ENCODE measurements around the gene FAM53B.

The FAM53B gene

GRCh38 chr10:124622866-124623536 lies 121.2 kb downstream of the FAM53B start:
- H3K4me2 ChIP-seq = peak overlapping the region; percentile 96
- H4K20me1 ChIP-seq = peaks cover 100% of the 10 kb centered on the region
- no peak for TF ChIP-seq Cebpa-rat (IDR thresholded peaks at IDR 0.05)
- peaks cover 41% of the 10 kb centered on the region for H3K27me3 ChIP-seq
- H3K9me3 ChIP-seq = no peaks in the 10 kb centered on the region
- H3K9ac ChIP-seq = no peak overlapping the region
- no peak overlapping the region for H3K4me3 ChIP-seq
- H3K36me3 ChIP-seq = peaks cover 6% of the 10 kb centered on the region; the same call in 1 of the 2 replicates
- peaks cover 100% of the 10 kb centered on the region for H3K4me1 ChIP-seq
- H3K27ac ChIP-seq = peak overlapping the region; percentile 21; the same call in 1 of the 2 replicates

- no peaks in the 10 kb centered on the region for H3K9me3 ChIP-seq
- peaks cover 100% of the 10 kb centered on the region for H4K20me1 ChIP-seq
- peak overlapping the region; percentile 21; the same call in 1 of the 2 replicates for H3K27ac ChIP-seq
- peak overlapping the region; percentile 15; the same call in 1 of the 2 replicates for H3K4me3 ChIP-seq
- H3K36me3 ChIP-seq = peaks cover 6% of the 10 kb centered on the region; the same call in 1 of the 2 replicates
- no peak for TF ChIP-seq Cebpa-rat (IDR thresholded peaks at IDR 0.05)
- H3K4me2 ChIP-seq = peak overlapping the region; percentile 96
- H3K9ac ChIP-seq = peak overlapping the region; percentile 43
- H3K4me1 ChIP-seq = peaks cover 100% of the 10 kb centered on the region
- H3K27me3 ChIP-seq = peaks cover 41% of the 10 kb centered on the region
These were observed 122.0 kb downstream of the FAM53B start for GRCh38 chr10:124622158-124622557.

GRCh38 chr10:124621637-124622036 lies 122.5 kb downstream of the FAM53B start:
- peaks cover 6% of the 10 kb centered on the region; the same call in 1 of the 2 replicates for H3K36me3 ChIP-seq
- H3K27ac ChIP-seq = no peak overlapping the region
- H3K4me1 ChIP-seq = peaks cover 100% of the 10 kb centered on the region
- H3K9me3 ChIP-seq = no peaks in the 10 kb centered on the region
- H3K27me3 ChIP-seq = peaks cover 41% of the 10 kb centered on the region
- H3K4me3 ChIP-seq = no peak overlapping the region
- no peak for TF ChIP-seq Cebpa-rat (IDR thresholded peaks at IDR 0.05)
- H4K20me1 ChIP-seq = peaks cover 100% of the 10 kb centered on the region
- peak overlapping the region; percentile 96 for H3K4me2 ChIP-seq
- H3K9ac ChIP-seq = peak overlapping the region; percentile 43; the same call in 1 of the 2 replicates

- no peak for TF ChIP-seq Cebpa-rat (IDR thresholded peaks at IDR 0.05)
- no peaks in the 10 kb centered on the region for H3K9me3 ChIP-seq
- H3K27ac ChIP-seq = no peak overlapping the region
- peak overlapping the region; percentile 36; the same call in 1 of the 2 replicates for H3K4me3 ChIP-seq
- peak overlapping the region; percentile 11; the same call in 1 of the 2 replicates for H3K9ac ChIP-seq
- peaks cover 100% of the 10 kb centered on the region for H4K20me1 ChIP-seq
- peaks cover 100% of the 10 kb centered on the region for H3K4me1 ChIP-seq
- H3K4me2 ChIP-seq = peak overlapping the region; percentile 96
- peaks cover 30% of the 10 kb centered on the region for H3K27me3 ChIP-seq
- peaks cover 6% of the 10 kb centered on the region; the same call in 1 of the 2 replicates for H3K36me3 ChIP-seq
These were observed 124.2 kb downstream of the FAM53B start for GRCh38 chr10:124619802-124620490.

GRCh38 chr10:124619195-124619594 lies 125.0 kb downstream of the FAM53B start:
- Histone ChIP-seq H3K4me1 (peaks cover 100% of the 10 kb centered on the region), H3K9ac (no peak overlapping the region), H3K27ac (peak overlapping the region; percentile 23; the same call in 1 of the 2 replicates), H3K4me3 (peak overlapping the region; percentile 40), H3K4me2 (peak overlapping the region; percentile 96), H3K9me3 (no peaks in the 10 kb centered on the region), H3K36me3 (peaks cover 6% of the 10 kb centered on the region; the same call in 1 of the 2 replicates), H3K27me3 (peaks cover 22% of the 10 kb centered on the region), H4K20me1 (peaks cover 100% of the 10 kb centered on the region)
- TF ChIP-seq Cebpa-rat (IDR thresholded peaks at IDR 0.05) = no peak

- peaks cover 6% of the 10 kb centered on the region; the same call in 1 of the 2 replicates for H3K36me3 ChIP-seq
- H3K4me3 ChIP-seq = peak overlapping the region; percentile 40
- peaks cover 16% of the 10 kb centered on the region for H3K27me3 ChIP-seq
- TF ChIP-seq Cebpa-rat (IDR thresholded peaks at IDR 0.05) = no peak
- peak overlapping the region; percentile 96 for H3K4me2 ChIP-seq
- H3K4me1 ChIP-seq = peaks cover 100% of the 10 kb centered on the region
- H3K9me3 ChIP-seq = no peaks in the 10 kb centered on the region
- H4K20me1 ChIP-seq = peaks cover 100% of the 10 kb centered on the region
- peak overlapping the region; percentile 23; the same call in 1 of the 2 replicates for H3K27ac ChIP-seq
- H3K9ac ChIP-seq = peak overlapping the region; percentile 55
These were observed 125.6 kb downstream of the FAM53B start for GRCh38 chr10:124618470-124619073.

- peak overlapping the region; percentile 60 for H3K27ac ChIP-seq
- H3K4me3 ChIP-seq = no peak overlapping the region
- TF ChIP-seq Cebpa-rat (IDR thresholded peaks at IDR 0.05) = no peak
- H3K4me1 ChIP-seq = peaks cover 100% of the 10 kb centered on the region
- peaks cover 98% of the 10 kb centered on the region for H4K20me1 ChIP-seq
- no peaks in the 10 kb centered on the region for H3K9me3 ChIP-seq
- H3K9ac ChIP-seq = peak overlapping the region; percentile 55; the same call in 1 of the 2 replicates
- peak overlapping the region; percentile 96 for H3K4me2 ChIP-seq
- no peaks in the 10 kb centered on the region; the same call in 1 of the 2 replicates for H3K27me3 ChIP-seq
- no peaks in the 10 kb centered on the region for H3K36me3 ChIP-seq
These were observed 127.4 kb downstream of the FAM53B start for GRCh38 chr10:124616836-124617130.

- H3K4me2 ChIP-seq = peak overlapping the region; percentile 96
- H3K4me1 ChIP-seq = peaks cover 100% of the 10 kb centered on the region
- peak overlapping the region; percentile 34; the same call in 1 of the 2 replicates for H3K9ac ChIP-seq
- H3K27me3 ChIP-seq = no peaks in the 10 kb centered on the region
- H3K4me3 ChIP-seq = no peak overlapping the region
- peak overlapping the region; percentile 60 for H3K27ac ChIP-seq
- no peaks in the 10 kb centered on the region for H3K36me3 ChIP-seq
- no peaks in the 10 kb centered on the region for H3K9me3 ChIP-seq
- TF ChIP-seq Cebpa-rat (IDR thresholded peaks at IDR 0.05) = no peak
- peaks cover 98% of the 10 kb centered on the region for H4K20me1 ChIP-seq
These were observed 127.9 kb downstream of the FAM53B start for GRCh38 chr10:124616040-124616835.

- H3K4me2 ChIP-seq = peak overlapping the region; percentile 96
- H3K9me3 ChIP-seq = no peaks in the 10 kb centered on the region
- H3K27me3 ChIP-seq = no peaks in the 10 kb centered on the region
- H3K36me3 ChIP-seq = no peaks in the 10 kb centered on the region
- peaks cover 89% of the 10 kb centered on the region for H4K20me1 ChIP-seq
- peak overlapping the region; percentile 1; the same call in 1 of the 2 replicates for H3K27ac ChIP-seq
- no peak overlapping the region for H3K4me3 ChIP-seq
- H3K9ac ChIP-seq = no peak overlapping the region
- TF ChIP-seq Cebpa-rat (IDR thresholded peaks at IDR 0.05) = no peak
- H3K4me1 ChIP-seq = peaks cover 98% of the 10 kb centered on the region
These were observed 128.9 kb downstream of the FAM53B start for GRCh38 chr10:124615259-124615658.
